Pulmonary artery endothelial cell (primary cell): ENCODE data around the gene ARFRP1. TPM values are rescaled to one million over a fixed set of nuclear protein-coding genes. Genes with fewer than 3 reads are reported as not detected.

ENCODE experiments used
- DNase-seq: peaks from one replicate; pipeline ENCODE4 v3.0.0-alpha.2; 2011; ENCODE audit warnings: low read depth, low spot score
- total RNA-seq: library from RNA; depleted of rRNA; stranded (reverse); fragments of >200 nt; gene quantifications from 2 replicates; pipeline ENCODE4 v1.2.3, GENCODE V29; 2014

ARFRP1 gene
- total RNA-seq, 1 donor from 2014 or later, result 37.7 TPM

DNA sequence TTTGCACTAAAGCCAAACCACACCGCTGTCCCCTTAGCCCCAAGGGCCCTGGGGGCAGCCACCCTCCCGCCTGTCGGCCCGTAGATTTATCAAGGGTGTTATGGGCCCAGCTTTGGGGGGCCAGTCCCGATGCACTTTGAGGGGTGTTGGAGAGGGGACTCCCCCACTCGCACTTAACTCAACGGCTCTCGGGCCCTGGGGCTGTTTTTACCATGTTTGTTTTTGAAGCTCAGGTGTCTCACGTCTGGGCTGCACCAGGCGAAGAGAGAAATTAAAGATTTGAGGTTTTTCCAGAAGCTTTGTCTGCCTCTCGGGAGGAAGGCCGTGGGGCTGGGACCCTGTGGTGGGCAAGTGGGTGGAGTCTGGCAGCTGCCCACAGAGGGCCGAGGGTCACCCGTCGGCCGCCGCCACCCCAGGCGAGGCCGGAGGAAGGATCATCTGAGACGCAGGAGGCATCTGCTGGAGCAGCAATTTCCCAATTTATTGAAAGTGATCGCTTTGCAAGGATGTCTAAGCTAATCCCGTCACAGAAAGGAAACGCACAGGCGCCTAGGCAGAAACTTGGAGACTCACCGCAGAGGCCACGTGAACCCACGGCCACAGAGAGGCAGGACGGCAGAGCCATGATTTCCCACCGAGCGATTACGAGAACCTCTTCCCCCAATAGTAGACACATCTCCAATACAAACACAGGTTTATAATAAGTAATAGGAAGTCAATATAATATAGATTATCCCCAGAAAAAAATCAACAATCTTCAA lies 35.6 kb upstream of the ARFRP1 start:
- no peak for DNase-seq

DNA sequence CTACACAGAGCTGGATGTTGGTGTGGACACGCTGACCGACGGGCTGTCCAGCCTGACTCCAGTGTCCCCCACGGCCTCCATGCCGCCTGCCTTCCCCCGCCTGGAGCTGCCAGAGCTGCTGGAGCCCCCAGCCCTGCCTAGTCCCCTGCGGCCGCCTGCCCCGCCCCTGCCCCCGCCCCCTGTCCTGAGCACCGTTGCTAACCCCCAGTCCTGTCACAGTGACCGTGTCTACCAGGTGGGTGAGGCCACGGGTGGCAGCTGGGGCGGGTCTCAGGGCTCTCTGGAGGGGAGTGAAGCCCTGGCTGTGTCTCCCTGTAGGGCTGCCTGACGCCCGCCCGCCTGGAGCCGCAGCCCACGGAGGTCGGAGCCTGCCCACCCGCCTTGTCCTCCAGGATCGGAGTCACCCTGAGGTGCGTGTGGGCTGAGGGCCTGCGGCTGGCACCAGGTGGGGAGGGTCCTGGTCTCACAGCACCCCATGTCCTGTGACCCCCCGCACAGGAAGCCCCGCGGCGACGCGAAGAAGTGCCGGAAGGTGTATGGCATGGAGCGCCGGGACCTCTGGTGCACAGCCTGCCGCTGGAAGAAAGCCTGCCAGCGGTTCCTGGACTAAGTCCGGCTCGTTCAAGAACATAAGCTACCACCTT lies 34.7 kb upstream of the ARFRP1 start:
- no peak for DNase-seq

DNA sequence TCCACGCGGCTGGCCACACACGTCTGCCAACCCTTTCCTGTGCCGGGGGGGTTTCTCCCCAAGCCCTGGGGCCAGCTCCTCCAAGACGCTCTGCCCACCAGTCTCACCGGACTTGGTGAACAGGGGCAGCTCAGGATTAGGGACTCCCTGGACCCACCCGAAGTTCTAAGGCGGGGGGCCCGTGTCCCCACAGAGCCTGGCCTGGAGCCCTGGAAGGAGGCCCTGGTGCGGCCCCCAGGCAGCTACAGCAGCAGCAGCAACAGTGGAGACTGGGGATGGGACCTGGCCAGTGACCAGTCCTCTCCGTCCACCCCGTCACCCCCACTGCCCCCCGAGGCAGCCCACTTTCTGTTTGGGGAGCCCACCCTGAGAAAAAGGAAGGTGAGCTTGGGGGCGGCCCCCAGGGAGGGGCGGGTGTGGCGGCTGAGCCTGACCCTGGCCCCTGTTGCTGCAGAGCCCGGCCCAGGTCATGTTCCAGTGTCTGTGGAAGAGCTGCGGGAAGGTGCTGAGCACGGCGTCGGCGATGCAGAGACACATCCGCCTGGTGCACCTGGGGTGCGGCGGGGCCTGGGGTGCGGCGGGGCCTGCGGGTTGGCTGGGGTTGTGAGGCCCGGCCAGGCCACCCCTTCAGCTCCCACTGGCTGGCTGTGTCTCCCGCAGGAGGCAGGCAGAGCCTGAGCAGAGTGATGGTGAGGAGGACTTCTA lies 34.1 kb upstream of the ARFRP1 start:
- no peak for DNase-seq

DNA sequence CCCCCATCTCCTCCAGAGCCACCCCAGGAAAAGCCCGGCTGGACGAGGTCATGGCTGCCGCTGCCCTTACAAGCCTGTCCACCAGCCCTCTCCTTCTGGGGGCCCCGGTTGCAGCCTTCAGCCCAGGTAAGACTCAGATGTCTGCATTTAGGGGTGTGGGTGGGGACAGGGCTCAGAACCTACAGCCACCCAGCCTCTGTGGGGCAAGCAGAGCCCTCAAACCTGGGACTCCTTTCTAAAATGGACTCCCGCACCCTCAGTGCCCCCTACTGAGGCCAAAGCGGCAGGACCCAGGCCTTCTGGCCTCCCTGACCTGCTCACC lies 33.5 kb upstream of the ARFRP1 start:
- DNase-seq, result no peak

DNA sequence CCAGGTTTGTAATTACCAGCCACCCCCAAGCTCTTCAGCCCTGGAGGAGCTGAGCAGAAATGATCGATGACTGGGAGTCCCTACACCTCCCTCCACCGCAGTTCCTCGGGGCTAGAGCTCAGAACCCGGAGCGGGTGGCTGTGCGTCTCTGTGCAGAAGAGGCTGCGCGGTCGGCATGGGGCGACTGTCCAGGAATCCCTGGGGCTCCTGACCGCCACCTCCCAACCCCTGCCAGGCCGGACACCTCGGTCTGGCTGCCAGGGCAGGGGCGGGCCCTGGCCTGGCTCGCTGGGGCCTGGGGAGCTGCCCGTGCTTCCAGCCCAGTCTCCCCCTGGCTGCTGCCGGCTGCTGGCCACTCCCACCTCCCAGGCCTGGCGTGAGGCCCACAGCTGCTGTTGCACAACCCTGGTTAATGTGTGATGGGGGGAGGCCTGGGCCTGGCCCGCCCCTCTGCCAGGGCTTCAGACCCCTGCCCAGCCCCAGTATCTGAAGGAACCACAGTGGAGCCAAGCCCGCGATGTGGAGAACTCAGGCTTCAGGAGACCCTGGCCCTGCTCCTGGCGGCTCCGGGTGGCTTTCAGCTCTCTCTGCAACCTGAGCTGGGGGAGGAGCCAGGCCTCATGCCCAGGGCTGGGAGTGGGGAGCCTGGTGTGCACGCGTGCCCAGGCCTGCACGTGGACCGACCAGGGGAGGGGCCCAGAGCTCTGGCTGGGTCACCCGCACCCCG lies 33.0 kb upstream of the ARFRP1 start:
- DNase-seq, result peak; percentile 49

DNA sequence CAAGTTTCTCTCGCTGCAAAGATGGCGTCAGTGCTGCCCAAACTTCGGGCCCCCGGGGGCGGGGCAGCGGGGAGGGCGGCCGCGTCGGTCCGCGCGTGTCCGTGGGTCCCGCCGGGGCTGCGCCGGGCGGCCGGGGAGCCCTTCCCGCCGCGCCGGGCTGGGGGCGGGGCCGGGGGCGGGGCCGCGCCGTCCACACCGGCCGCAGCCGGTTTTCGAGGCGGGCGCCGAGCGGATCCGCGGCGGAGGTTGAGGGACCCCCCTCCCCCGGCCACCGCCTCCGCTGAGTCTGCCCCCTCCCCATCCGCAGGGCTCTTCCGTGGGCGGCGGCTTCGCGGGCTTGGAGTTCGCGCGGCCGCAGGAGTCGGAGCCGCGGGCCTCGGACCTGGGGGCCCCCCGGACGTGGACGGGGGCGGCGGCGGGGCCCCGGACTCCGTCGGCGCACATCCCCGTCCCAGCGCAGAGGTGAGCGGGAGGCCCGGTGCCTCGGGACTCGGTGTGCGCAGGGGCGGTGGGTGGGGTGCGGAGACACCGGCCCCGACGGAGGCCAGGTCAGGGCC lies 32.4 kb upstream of the ARFRP1 start:
- DNase-seq, result no peak

DNA sequence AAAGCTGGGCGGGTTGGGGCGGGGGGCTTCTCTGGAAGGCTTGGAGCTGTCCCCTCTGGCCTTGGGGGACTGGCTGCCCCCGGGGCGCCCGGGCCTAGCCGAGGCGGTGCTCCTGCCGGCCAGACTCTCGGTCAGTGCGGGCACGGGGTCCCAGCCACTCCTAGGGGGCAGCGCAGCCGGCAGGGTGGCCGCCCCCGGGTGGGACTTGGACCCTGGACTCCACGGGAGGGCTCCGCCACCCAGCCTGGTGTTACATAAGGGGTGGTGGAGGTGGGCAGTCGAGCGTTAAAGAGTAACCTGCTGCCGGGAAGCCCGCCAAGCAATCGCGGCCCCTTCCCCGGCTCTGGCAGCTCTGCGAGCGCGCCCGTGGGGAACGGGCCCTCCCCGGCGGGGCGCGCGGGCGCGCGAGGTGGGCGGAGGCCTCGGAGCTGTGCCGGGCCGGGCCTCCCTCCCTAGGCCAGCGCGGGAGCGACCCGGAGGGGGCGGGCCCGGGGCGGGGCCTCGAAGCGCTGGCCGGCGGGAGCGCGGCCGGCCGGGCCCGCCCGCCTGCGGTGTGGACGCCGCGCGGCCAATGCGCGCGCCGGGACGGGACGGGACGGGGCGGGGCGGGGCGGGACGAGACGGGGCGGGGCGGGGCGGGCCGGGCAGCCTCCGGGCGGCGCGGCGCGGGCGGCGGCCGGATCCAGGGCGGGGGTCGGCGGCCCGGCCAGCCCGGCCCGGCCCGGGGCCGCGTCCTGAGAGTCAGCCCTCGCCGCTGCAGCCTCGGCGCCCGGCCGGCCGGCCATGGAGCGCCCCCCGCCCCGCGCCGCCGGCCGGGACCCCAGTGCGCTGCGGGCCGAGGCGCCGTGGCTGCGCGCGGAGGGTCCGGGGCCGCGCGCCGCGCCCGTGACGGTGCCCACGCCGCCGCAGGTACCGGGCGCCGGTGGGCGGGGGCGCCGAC lies 31.6 kb upstream of the ARFRP1 start, which contains the start of gene SLC2A4RG:
SLC2A4RG (plus strand) TSS at position 647 of the 940 bp plus-strand sequence; CDS start at position 784, 137 bp downstream.
- DNase-seq, result no peak

DNA sequence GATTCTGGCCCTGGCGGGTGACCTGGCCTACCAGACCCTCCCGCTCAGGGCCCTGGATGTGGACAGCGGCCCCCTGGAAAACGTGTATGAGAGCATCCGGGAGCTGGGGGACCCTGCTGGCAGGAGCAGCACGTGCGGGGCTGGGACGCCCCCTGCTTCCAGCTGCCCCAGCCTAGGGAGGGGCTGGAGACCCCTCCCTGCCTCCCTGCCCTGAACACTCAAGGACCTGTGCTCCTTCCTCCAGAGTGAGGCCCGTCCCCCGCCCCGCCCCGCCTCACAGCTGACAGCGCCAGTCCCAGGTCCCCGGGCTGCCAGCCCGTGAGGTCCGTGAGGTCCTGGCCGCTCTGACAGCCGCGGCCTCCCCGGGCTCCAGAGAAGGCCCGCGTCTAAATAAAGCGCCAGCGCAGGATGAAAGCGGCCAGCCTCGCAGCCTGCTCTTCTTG lies 30.9 kb upstream of the ARFRP1 start:
- DNase-seq, result no peak

DNA sequence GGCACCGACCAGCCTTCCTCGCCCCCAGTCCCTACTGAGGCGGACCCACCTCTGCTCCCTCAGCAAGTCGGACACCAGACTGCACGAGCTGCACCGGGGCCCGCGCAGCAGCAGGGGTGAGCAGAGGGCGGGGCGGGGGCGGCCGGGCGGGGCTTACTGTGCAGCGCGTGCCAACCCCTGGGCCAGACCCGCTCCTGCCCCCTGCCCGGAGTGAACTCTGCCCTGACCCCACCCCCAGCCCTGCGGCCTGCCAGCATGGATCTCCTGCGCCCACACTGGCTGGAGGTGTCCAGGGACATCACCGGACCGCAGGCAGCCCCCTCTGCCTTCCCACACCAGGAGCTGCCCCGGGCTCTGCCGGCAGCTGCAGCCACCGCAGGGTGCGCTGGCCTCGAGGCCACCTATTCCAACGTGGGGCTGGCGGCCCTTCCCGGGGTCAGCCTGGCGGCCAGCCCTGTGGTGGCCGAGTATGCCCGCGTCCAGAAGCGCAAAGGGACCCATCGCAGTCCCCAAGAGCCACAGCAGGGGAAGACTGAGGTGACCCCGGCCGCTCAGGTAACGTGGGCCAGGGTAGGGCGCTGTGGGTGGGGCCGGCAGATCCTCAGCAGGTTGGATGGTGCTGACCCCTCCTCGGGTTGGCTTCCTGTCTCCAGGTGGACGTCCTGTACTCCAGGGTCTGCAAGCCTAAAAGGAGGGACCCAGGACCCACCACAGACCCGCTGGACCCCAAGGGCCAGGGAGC lies 30.3 kb upstream of the ARFRP1 start:
- DNase-seq, result no peak

DNA sequence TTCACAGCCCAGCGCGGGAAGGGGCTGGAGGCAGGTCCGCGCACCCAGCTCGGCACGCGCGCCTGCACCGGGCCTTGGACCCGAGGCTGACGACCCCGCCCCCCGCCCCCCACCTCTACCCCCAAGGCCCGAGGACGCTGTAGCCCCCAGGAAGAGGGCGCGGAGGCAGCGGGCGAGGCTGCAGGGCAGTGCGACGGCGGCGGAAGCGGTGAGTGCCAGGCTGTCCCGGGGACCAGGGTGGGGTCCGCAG lies 29.8 kb upstream of the ARFRP1 start:
- DNase-seq, result no peak

DNA sequence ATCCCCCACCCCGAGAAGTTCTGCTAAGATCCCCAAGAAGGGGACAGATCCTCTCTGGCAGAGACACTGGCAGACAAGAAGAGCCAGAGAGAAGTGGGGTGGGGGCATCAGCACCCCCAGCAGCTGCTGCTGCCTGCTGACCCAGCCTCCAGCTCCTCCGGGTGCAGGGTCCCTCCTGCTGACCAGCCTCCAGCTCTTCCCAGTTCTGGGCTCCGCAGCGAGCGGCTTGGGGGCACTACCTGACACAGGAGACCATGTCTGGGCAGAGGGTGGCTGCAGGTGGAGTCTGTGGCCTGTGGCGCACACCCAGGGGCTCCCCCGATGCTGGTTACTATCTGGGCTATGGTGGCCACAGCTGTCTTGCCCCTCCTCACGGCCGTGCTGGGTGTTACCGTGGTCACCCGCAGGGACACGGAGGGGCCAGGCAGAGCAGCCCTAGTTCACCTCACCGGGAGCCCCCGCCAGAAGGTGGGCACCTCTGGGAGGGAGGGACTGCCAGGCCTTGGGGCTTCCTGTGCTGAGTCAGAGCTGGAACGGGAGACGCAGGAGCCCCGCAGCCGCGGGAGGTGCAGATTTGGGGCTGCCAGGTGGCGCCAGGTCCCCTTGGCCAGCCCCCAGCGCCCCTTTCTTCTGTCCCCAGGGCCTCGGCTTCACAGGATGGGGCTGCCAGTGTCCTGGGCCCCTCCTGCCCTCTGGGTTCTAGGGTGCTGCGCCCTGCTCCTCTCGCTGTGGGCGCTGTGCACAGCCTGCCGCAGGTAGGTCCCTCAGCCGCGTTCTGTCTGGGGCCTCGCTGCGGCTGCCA lies 29.3 kb upstream of the ARFRP1 start:
- no peak for DNase-seq

DNA sequence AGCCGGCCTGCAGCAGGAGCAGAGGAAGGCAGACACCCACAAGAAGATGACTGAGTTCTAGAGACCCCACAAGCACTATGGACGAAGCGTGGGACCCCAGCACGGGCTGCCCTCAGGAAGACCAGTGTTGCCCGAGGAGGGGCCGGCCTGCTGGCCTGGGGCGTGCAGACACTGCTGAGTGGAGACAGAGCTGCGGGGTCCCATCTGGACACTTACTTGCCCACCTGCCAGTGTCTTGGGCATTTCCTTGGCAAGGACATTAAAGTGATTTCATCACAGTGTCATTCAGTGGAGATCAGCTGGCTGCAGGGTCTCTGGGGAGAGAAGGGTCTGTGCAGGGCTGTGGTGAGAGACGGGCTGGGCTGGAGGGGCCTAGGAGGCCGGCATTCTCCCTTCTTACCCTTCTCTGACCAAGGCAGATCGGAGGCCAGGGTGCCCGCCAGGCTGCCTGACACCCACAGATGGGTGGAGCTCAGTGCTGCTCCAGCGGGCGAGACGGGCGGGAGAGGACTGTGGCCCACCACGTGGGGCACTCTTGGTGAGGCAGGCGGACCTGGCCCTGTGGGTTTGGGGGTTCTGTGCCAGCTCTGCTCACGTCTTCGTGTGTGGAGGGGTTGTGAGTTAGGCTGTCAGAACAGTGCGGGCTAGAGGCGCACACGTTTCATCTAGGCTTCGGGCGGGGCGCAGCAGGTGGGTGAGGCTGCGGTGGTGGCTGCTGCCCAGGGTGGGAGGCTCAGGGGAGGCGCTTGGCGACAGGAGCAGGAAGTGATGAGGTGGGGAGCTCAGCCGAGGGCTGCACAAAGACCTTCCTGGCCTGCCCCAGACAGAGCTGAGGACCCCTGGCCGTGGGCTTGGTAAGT lies 28.3 kb upstream of the ARFRP1 start, which contains the start of gene LIME1:
LIME1 (plus strand) TSS at position 806 of the 860 bp plus-strand sequence. CDS start 886 bp downstream, outside the sequence.
- no peak for DNase-seq

DNA sequence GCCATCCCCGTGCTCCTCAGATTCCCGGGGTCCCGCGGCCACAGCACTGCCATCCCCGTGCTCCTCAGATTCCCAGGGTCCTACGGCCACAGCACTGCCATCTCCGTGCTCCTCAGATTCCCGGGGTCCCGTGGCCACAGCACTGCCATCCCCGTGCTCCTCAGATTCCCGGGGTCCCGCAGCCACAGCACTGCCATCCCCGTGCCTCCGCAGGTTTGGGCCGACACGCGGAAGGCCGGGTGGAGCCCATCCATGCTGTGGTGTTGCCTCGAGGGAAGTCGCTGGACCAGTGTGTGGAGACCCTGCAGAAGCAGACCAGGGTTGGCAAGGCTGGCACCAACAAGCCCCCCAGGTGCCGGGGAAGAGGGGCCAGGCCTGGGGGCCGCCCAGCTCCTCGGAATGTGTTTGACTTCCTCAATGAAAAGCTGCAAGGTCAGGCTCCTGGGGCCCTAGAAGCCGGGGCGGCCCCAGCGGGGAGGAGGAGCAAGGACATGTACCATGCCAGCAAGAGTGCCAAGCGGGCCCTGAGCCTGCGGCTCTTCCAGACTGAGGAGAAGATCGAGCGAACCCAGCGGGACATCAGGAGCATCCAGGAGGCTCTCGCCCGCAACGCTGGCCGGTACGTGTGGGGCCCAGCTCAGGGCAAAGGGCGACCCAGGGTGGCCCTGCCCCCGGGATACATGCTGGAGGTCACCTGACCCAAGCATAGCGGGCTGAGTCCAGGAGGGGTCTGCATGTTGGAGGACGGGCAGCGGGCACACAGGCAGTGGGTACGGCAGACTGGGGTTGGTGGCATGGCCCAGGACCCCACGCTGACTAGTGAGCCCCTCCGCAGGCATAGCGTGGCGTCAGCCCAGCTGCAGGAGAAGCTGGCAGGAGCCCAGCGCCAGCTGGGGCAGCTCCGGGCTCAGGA lies 27.4 kb upstream of the ARFRP1 start:
- DNase-seq, result no peak

DNA sequence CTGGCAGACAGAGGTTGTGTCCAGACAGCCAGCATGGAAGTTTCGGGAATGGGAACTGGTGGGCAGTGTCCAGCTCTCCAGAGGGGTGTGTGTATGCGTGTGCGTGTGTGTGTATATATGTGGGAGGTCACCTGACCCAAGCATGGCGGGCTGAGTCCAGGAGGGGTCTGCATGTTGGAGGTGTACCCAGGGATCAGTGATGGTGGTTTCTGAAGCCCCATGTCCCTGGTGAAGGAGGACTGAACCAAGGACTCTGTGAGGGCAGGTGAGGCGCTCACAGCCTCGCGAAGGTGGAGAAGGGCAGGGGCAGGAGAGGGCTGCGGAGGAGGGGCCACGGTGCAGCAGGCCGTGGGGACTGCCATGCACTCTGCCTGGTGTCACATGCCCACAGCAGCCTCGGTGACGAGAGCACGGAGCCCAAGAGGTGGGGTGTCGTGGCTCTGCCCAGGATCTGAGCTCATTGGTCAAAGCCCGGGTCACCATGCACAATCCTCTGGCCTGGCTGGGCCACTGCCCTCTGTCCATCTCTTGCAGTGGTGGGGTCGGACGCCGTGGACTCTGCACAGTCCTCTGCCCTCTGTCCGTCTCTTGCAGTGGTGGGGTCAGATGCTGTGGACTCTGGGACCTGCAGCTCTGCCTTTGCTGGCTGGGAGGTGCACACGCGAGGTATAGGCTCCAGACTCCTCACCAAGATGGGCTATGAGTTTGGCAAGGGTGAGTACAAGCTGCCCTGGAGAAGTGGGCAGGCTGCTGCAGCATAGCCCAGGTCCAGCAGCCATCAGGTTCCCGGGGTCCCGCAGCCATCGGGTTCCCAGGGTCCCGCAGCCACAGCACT lies 26.6 kb upstream of the ARFRP1 start:
- DNase-seq, result no peak

DNA sequence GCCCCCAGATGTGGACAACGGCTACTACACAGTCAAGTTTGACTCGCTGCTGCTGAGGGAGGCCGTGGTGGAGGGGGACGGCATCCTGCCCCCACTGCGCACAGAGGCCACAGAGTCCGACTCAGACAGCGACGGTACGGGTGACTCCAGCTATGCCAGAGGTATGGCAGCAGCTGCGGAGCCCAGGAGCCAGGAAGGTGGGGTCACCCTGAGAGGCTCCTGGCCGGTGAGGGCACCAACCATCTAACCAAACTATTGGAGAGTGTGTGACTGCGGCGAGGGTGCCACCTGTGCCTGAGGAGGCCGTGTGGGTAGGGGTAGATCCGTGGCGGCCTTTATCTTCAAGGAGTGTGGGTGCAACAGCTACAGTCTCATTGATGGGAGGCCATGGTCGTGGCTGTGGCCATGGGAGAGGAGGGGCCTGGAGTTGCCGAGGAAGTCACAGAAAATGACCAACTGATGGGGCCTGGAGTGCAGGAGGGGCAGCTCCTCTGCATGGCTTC lies 25.9 kb upstream of the ARFRP1 start:
- no peak for DNase-seq

DNA sequence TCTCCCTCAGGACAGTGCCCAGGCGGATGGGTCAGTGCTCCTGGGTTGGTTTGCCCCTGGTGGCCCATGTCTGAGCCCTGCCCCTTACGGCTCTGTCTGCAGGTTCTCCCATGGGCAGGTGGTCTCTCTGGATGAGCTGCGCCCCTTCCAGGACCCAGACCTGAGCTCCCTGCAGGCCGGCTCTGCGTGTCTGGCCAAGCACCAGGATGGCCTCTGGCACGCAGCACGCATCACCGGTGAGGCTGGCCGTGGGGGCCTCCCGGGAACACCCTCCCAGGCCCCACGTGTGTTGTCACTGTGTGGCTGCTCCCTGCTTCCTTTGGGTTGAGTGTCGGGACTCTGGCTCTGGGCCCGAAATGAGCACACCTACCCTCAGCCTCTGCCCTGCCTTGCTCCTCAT lies 25.3 kb upstream of the ARFRP1 start:
- no peak for DNase-seq
